ENCODE measurements around the gene KCTD8.
A peak's percentile ranks its signal among the peaks of the same experiment; 100 is the strongest.

KCTD8 gene

DNA sequence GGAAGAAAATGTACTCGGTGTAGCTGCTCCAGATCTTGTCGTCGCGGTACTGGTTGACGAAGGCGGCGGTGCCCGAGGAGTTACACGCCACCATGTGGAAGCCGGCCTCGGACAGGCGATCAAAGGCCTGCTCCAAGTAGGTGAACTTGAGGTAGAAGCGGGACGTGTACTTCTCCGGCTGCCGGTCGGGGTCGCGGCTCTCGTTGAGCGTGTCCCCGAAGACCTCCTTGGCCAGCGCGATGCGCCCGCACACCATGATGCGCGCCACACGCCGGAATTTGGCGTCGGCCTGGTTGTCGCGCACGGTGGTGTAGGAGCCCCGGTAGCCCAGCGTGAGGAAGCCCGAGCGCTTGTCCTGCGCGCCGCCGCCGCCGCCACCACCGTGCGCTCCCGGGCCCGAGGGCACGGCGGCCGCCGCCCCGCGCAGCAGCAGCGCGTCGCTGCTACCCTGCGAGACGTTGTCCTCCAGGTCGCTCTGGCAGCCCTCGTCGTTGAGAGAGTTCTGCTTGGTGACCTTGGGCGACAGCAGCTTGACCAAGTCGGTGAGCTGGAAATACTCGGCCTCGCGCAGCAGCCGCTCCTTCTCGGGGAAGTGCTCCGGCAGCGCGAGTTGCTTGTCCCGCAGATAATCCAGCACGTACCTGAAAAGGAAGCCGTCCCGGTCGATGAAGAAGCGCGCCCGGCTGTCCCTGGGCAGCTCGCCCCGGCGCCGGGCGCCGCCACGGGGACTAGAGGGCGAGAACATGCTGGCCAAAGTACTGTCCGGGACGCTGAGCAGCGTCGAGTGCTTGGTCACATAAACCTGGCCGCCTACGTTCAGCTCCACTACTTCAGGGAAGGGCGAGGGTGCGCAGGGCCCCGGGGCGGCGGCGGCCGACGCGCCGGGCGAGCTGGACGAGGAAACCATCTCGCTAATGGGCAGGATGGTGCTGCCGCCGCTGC lies 775 bp downstream of the KCTD8 start:
- H3K27ac ChIP-seq, result no peak overlapping the region
- TF ChIP-seq CTCF (conservative IDR thresholded peaks at IDR 0.05), result no peak

DNA sequence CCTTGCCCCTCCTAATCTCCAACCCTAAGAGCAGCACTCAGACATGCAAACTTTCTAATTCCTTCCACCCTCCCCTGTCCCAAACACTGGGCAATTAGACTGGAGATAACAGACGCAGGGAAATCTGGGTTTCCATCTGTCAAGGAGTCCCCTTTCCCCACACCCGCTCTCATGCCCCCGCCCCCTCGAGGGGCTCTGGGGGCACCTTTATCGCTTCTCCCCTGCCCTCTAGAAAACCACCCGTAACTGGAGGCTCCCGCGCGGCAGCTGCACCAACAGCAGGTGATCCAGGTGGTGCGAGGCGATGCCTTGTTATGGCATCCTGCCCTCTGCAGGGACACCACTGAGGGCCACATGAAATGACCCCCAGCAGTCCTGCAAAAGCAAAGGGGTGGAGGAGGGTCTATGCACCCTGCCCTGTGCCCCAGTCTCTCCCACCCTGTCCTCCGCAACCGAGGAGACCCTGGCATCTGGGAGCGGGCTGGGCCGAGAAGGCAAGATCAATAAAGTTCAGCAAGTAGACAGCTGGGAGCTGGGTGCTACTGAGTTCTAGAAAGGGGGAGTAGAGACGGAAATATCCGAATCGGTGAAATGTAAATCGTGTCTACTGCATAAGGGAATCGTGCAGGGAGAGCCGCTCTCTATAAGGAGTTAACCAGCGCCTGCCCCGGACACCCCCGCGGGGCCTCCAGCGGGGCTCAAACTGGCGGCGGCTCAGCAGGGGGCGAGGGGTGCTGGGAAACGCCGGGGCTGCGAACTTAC lies 1.6 kb downstream of the KCTD8 start:
- TF ChIP-seq CTCF (conservative IDR thresholded peaks at IDR 0.05), result no peak
- no peak overlapping the region for H3K27ac ChIP-seq

GRCh38 chr4:44446191-44446590 lies 2.4 kb downstream of the KCTD8 start:
- no peak for TF ChIP-seq CTCF (conservative IDR thresholded peaks at IDR 0.05)
- no peak overlapping the region for H3K27ac ChIP-seq

GRCh38 chr4:44438687-44439086 lies 9.9 kb downstream of the KCTD8 start:
- H3K27ac ChIP-seq, result no peak overlapping the region
- no peak for TF ChIP-seq CTCF (conservative IDR thresholded peaks at IDR 0.05)

GRCh38 chr4:44434247-44434646 lies 14.4 kb downstream of the KCTD8 start:
- no peak for TF ChIP-seq CTCF (conservative IDR thresholded peaks at IDR 0.05)
- no peak overlapping the region for H3K27ac ChIP-seq

DNA sequence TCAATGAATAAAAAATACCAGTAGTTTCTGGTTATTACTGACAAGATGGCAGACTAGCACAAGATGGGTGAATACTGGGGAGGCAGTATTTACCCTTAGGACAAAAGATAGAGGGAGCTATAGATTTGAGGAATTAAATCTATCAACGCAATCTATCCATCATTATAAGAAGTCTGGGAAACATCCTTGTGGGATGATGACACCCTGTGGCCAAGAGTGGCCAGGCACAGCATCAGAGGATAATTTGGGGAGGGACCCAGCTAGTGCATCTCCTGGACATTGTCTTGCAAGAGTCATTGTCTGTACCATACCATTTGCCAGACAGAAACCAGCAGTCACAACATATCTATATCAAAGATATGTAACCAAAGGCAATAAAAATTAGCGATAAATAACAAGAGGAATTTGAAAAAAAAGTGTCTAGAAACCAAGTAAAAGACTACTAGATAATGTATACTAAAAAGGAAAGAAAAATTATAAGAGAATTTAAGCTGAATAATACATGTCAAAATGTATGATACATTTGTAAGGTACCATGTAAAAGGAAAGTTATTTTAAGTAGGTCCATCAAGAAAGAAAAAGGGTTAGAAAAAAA lies 22.9 kb downstream of the KCTD8 start:
- H3K27ac ChIP-seq, result no peak overlapping the region
- TF ChIP-seq CTCF (conservative IDR thresholded peaks at IDR 0.05), result peak; percentile 91

GRCh38 chr4:44422912-44423311 lies 25.7 kb downstream of the KCTD8 start:
- no peak for TF ChIP-seq CTCF (conservative IDR thresholded peaks at IDR 0.05)
- H3K27ac ChIP-seq, result no peak overlapping the region
